DMS114 treated with DMSO at 0.1 percent for 48 hours (cell line): ENCODE measurements around the gene NUP210L.
"Not testable (repeated sequence)": the region's sequence is repeated elsewhere in the genome, so short reads cannot be mapped to it uniquely, and the experiment has no call there.

Experiments used
- DNase-seq: peaks from one replicate; lab custom pipeline; 2025; ENCODE audit not compliant: unreplicated experiment; lab: John Stamatoyannopoulos, UW

The NUP210L gene

DNA sequence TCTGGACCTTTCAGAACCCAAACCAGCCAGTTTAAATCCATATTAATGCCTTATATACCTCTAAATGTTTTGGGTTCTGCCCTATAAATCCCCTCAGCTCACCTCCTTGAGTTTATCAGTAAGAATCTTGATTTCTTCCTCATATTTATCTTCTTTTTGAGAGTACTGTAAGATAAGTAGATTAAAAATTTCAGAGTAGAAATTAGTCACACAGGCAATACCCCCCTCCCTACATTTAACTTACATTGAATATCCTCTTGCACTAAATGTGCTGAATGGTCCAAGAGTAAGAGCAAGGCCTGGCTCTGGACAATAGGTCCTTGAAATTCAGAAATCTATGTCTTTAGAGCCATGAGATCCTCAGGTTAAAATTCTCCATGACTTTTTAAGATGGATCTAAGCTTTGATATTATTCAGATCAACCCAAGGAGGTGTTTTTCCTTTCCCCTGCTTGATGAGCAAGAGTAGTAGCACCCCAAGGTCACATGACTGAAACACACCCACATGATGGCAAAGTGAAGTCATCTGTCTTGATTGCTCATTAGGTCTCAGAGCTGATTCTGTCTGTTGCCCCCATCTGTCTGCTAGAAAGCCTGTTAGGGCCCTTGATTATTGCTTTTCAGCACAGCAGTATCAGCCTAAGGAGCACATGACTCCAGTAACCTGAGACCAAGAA lies 15.8 kb upstream of the NUP210L start:
- no peak for DNase-seq

GRCh38 chr1:154167461-154167860 lies 12.6 kb upstream of the NUP210L start:
- no peak for DNase-seq

DNA sequence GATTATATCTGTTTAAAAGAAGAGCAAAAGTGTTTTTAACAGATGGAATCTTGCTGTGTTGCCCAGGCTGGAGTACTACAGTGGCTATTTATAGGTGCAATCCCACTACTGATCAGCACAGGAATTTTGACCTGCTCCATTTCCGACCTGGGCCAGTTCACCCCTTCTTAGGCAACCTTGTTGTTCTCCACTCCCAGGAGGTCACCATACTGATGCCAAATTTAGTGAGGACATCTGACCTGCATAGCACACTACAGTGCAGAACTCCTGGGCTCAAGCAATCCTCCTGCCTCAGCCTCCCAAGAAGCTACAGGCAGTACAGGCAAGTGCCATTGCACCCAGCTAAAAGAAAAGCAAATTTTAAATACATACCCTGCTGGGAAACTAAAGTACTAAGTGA lies 11.3 kb upstream of the NUP210L start:
- DNase-seq = no peak

- no peak for DNase-seq
Observed at GRCh38 chr1:154159554-154159953, 4.7 kb upstream of the NUP210L start.

- DNase-seq = no peak
Observed at GRCh38 chr1:154158307-154159125, 3.6 kb upstream of the NUP210L start.

DNA sequence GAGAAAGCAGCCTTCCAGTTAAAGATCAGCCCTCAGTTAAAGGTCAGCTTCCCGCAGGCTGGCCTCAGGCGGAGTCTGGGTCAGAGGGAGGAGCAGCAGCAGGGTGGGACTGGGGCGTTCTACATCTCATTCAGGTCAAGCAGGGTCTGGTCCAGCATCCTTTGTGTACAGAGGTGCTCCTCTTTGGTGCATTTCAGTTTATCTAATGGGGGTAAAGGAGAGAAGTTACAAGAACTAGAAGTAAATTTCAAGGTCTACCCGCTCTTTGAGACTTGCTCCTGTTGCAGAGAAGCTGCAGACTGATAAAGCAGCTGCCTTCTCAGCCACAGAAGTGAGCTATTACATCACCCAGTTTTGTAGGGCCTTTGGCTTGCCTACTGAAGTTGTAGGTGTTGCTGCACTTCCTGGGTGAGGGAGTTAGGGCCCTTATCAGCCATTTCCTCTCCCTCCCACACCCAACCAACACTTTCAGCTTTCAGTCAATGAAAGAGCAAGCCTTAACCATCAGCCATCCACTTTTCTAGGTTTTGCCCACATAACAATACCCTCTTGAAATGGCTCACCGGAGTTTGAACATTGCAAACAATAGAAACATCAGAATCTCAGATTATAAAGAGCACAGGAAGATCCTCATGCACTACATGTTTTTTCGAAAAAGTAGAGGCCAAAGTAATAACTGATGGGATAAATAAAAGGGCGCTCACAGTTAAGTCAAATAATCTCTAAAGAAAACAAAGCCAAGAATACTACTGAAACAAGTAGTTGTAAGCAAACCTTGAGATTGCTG lies 2.8 kb upstream of the NUP210L start:
- DNase-seq = no peak

DNA sequence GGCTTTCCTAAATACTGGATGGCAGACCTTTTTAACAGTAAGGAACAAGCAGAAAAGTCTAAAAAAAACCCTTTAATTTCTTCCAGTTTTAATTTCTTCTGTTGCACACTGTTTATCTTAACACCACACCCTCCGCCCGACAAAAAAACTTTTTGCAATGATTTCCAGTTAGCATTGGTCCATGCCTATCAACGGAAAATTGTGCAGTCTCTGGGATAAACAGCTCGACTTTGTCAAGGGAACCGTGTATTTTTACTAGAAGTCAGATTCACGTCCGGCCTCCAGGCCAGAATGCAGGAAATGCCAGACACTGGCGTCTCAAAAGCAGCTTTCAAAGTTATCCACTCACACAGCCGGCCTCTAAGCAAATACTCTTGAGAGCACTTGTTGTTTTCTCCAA lies 378 bp upstream of the NUP210L start:
- DNase-seq = no peak

- DNase-seq = no peak
Observed at GRCh38 chr1:154154053-154154452, 820 bp downstream of the NUP210L start.

DNA sequence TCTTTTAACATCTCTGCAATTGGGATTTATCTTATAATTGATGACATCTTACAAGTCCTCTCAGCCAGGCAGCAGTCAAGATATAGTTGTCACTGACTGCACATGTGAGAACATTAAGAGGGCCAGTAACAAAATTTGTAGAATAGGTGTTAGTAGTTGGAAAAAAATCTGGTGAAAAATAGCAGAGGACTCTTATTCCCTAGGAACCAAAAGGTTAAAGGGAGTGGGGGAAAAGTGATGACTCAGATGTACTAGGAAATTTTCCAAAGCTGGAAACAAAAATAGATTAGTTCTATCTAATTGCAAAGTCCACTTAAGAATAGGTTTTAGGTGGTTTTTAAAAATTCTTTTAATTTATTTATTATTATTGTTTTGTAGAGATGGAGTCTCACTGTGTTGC lies 3.6 kb downstream of the NUP210L start:
- DNase-seq = no peak

DNA sequence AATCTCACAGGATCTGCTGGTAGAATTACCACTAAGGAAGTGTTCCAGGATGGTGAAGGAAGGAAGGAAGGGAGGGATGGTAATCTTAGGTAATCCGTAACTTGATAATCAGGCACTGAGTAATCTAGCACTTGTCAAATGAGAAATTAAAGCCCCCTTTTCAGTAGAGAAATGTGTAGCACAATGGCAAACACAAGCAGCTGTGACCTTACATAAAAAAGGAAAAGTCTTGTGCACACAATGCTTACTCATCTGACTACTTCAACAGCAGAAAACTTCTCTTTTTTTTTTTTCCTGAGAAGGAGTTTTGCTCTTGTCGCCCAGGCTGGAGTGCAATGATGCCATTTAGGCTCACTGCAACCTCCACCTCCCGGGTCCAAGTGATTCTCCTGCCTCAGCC lies 6.1 kb downstream of the NUP210L start:
- DNase-seq = no peak

- not testable (repeated sequence) for DNase-seq
Observed at GRCh38 chr1:154147505-154147904, 7.4 kb downstream of the NUP210L start.

DNA sequence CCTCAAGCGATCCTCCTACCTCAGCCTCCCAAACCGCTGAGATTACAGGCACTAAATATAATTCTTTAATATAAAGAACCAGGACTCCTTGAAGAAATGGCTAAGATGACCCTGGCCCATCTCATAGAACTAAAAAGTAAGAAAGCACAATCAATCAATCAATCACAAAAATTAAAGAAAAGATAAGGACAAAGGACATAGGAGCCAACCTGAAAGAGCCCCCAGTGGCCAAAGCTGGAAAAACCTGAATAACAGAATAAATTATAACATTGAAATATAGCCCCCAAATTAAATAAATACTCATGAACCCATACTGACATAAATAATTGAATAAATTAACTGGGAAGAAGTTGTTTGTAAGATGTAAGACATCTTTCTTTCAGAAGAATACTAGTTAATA lies 8.9 kb downstream of the NUP210L start:
- no peak for DNase-seq

DNA sequence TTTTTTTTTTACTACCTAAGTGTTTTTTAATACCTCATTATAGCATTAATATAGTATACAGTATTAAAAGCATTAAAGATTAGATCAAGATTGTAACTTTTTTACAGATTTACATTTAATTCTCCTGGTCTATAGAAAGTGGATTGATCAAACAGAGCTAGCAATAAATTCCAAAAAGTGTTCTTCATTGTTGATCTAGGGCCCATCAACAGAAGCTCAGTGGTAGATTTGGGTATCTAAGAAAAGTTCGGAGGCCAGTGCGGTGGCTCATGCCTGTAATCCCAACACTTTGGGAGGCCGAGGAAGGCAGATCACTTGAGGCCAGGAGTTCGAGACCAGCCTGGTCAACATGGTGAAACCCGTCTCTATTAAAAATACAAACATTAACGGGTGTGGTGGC lies 12.5 kb downstream of the NUP210L start:
- no peak for DNase-seq

DNA sequence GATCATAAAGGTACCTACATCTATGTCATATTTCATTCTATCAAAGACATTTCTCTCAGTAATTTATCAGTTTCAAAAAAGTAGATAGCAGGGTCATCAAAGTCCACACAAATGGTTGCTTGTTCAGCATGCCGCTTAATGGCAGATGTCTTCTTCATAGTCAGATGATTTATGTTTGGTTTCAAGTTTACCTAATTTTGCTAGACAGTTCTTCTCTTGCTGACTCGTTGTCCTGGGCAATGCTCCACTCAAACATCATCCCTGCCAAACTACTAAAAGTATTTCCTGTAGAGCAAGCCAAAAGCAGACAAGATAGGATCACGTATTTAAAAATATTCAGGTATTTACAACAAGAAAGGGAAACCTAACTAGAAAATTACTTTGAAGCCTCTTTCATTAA lies 13.6 kb downstream of the NUP210L start:
- no peak for DNase-seq

DNA sequence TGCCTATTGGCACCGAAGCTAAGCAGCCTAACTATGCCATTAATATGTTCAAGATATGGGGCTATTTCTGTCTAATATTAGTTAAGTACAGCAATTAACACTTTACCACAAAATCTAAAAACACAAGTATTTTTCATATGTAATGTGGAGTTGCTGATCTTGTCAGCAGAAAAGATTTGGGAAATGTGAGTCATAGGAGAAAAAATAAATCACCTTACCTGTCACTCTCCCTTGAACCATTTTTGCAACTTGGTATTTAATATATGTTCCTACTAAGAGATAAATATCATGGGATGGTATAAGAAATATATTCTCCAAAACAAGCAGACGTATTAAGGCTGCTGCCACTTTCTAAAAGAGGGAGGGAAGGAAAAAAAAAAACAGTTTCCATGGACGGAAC lies 17.0 kb downstream of the NUP210L start:
- DNase-seq = no peak

GRCh38 chr1:154133256-154133655 lies 21.6 kb downstream of the NUP210L start:
- DNase-seq = no peak

DNA sequence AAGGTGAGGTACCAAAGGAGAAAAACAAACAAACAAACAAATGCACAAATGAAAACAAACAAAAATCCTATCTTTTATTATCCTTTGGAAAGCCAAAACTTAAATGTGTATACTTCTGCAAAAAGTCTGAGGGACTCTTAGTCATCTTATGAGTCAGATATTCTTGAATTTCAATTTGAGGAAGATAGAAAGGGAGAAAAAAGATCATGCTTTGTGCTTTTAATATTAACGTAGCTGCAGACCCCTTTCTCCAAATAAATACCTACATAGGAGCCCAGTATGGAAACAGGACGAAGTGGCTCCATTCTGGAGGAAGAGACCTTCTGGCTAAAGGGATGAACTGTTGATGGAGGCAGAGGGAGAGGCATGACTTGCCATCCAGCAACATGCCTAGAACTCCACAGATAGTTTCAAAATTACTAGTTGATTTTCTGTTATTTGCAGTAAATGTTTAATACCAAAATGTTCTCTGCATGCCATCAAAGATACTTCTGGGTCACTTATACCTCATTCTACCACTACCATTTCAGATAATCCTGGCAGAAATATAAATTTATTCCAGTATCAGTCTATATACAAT lies 25.4 kb downstream of the NUP210L start:
- no peak for DNase-seq

DNA sequence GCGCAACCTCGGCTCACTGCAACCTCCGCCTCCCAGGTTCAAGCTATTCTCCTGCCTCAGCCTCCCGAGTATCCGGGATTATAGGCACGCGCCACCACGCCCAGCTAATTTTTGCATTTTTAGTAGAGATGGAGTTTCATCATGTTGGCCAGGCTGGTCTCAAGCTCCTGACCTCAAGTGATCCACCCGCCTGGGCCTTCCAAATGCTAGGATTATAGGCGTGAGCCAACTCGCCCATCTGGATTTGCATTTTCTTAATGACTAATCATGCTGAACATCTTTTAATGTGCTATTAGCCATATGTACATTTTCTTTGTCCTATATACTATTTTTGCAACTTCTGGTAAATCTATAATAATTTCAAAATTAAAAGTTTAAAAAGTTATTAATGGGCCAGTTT lies 31.7 kb downstream of the NUP210L start:
- not testable (repeated sequence) for DNase-seq

- no peak for DNase-seq
Observed at GRCh38 chr1:154117642-154118041, 37.2 kb downstream of the NUP210L start.

GRCh38 chr1:154115180-154115579 lies 39.7 kb downstream of the NUP210L start:
- no peak for DNase-seq

- DNase-seq = no peak
Observed at GRCh38 chr1:154104433-154105082, 50.3 kb downstream of the NUP210L start.
